K562 (cell line): ENCODE results near the gene VSNL1. TPM values are rescaled to one million over a fixed set of nuclear protein-coding genes. Genes with fewer than 3 reads are reported as not detected.

ENCODE experiments used
- ARNT ChIP-seq, 2 experiments: fragments of 450-650 bp; IDR thresholded peaks; 2 replicates each; pipeline ENCODE4 v1.6.1; 2016; ENCODE audit warnings: mild to moderate bottlenecking in 1 of 2
- ATF6 ChIP-seq: sonication (generic); formaldehyde crosslinking; IDR thresholded peaks from 2 replicates; pipeline ENCODE4 v1.4.0; 2020; ENCODE audit warnings: mild to moderate bottlenecking, missing genetic modification reagents
- CREM ChIP-seq: IDR thresholded peaks from 2 replicates; pipeline ENCODE4 v1.6.1; 2014; ENCODE audit warnings: antibody characterized with exemption, low read depth
- E2F5 ChIP-seq: sonication (generic); formaldehyde crosslinking; IDR thresholded peaks from 2 replicates; pipeline ENCODE4 v1.8.0; 2022; ENCODE audit warnings: mild to moderate bottlenecking, missing genetic modification reagents
- GABPB1 ChIP-seq: sonication (generic); formaldehyde crosslinking; IDR thresholded peaks from 2 replicates; pipeline ENCODE4 v1.8.0; 2022; ENCODE audit warnings: mild to moderate bottlenecking, missing genetic modification reagents
- HLTF ChIP-seq: fragments of 450-650 bp; IDR thresholded peaks from 2 replicates; pipeline ENCODE4 v1.6.1; 2016
- KAT2B ChIP-seq: IDR thresholded peaks from one replicate; pipeline ENCODE4 v1.6.1; 2012; ENCODE audit warnings: low read depth, mild to moderate bottlenecking, control low read depth, inconsistent platforms, low read length, moderate library complexity
- MAZ ChIP-seq, 2 experiments: fragments of 450-650 bp in 1 of 2; sonication (generic) in 1 of 2; formaldehyde crosslinking; IDR thresholded peaks in 1 of 2; conservative IDR thresholded peaks in 1 of 2; 2 replicates each; pipeline versions ENCODE4 v1.4.0 to v1.5.0; 2020; ENCODE audit warnings: mild to moderate bottlenecking in 1 of 2, missing genetic modification reagents in 1 of 2
- MXI1 ChIP-seq: IDR thresholded peaks from 2 replicates; pipeline ENCODE4 v1.6.1; 2011; ENCODE audit warnings: low read depth, mild to moderate bottlenecking, improper control_type of control experiment, low read length
- NCOA4 ChIP-seq: fragments of 450-650 bp; IDR thresholded peaks from 2 replicates; pipeline ENCODE4 v1.6.1; 2018; ENCODE audit warnings: mild to moderate bottlenecking; ENCODE audit not compliant: partially characterized antibody
- NR2C2 ChIP-seq, 2 experiments: fragments of 200-800 bp in 1 of 2; sonication (Bioruptor generic) in 1 of 2; sonication (generic) in 1 of 2; formaldehyde crosslinking in 1 of 2; IDR thresholded peaks; 2 replicates each; pipeline versions ENCODE4 v1.6.1 to v1.8.0; 2016 to 2022; ENCODE audit warnings: mild to moderate bottlenecking in 1 of 2, missing compliant biosample characterization in 1 of 2, missing genetic modification characterization in 1 of 2, missing genetic modification reagents in 1 of 2
- RBM14 ChIP-seq: fragments of 200-400 bp; formaldehyde crosslinking; IDR thresholded peaks from 2 replicates; pipeline ENCODE4 v1.6.1; 2018; ENCODE audit warnings: low read depth, mild to moderate bottlenecking, low read length, moderate library complexity, borderline replicate concordance; ENCODE audit not compliant: insufficient read depth
- RFX5 ChIP-seq: IDR thresholded peaks from 2 replicates; pipeline ENCODE4 v1.6.1; 2011; ENCODE audit warnings: low read depth, mild to moderate bottlenecking, improper control_type of control experiment, low read length
- SMARCC2 ChIP-seq: fragments of 450-650 bp; IDR thresholded peaks from 2 replicates; pipeline ENCODE4 v1.6.1; 2017; ENCODE audit warnings: antibody characterized with exemption, moderate library complexity, mild to moderate bottlenecking, low read depth
- SPI1 ChIP-seq: IDR thresholded peaks from 2 replicates; pipeline ENCODE4 v1.6.1; 2011; ENCODE audit warnings: low read depth, low read length, control low read depth, borderline replicate concordance
- YBX1 ChIP-seq: fragments of 450-650 bp; IDR thresholded peaks from 2 replicates; pipeline ENCODE4 v1.7.1; 2016; ENCODE audit warnings: mild to moderate bottlenecking
- ZBTB26 ChIP-seq: fragments of 450-650 bp; formaldehyde crosslinking; IDR thresholded peaks from 2 replicates; pipeline ENCODE4 v1.4.0; 2022; ENCODE audit warnings: missing genetic modification characterization
- ZFP1 ChIP-seq: fragments of 450-650 bp; formaldehyde crosslinking; IDR thresholded peaks from 2 replicates; pipeline ENCODE4 v1.4.0; 2020; ENCODE audit warnings: mild to moderate bottlenecking, mixed read lengths
- ZFX ChIP-seq: sonication (generic); formaldehyde crosslinking; IDR thresholded peaks from 2 replicates; pipeline ENCODE4 v1.8.0; 2022; ENCODE audit warnings: mild to moderate bottlenecking, missing genetic modification reagents, moderate library complexity
- ZKSCAN1 ChIP-seq: fragments of 150-350 bp; IDR thresholded peaks from 2 replicates; pipeline ENCODE4 v1.6.1; 2016; ENCODE audit warnings: low read depth, low read length
- ZKSCAN3 ChIP-seq: fragments of 250-450 bp; sonication (Bioruptor Pico); IDR thresholded peaks from 2 replicates; pipeline ENCODE4 v1.4.0; 2020
- ZNF311 ChIP-seq: fragments of 250-450 bp; sonication (Bioruptor Pico); IDR thresholded peaks from 2 replicates; pipeline ENCODE4 v1.4.0; 2020; ENCODE audit warnings: mild to moderate bottlenecking, moderate library complexity
- ZNF512 ChIP-seq: IDR thresholded peaks from 2 replicates; pipeline ENCODE4 v1.6.1; 2016; ENCODE audit warnings: missing genetic modification characterization, missing compliant biosample characterization
- ZNF695 ChIP-seq: fragments of 450-650 bp; formaldehyde crosslinking; IDR thresholded peaks from 2 replicates; pipeline ENCODE4 v1.4.0; 2020; ENCODE audit warnings: mild to moderate bottlenecking, moderate library complexity
- polyA plus RNA-seq, 8 experiments: library from polyadenylated mRNA; depleted of rRNA in 4 of 8; stranded (reverse) in 5 of 8; unstranded in 3 of 8; fragments of >200 nt; fragmentation: Nextera tagmentation in 2 of 8; fragmentation: Illumina TruSeq in 1 of 8; extraction: Ambion mirVana in 2 of 8; extraction: Trizol in 1 of 8; gene quantifications; 2 replicates each; pipeline versions ENCODE4 v1.2.1 to v1.2.3, GENCODE V29; 2011 to 2014; ENCODE audit warnings: inconsistent platforms in 1 of 8, missing spikeins in 1 of 8
- total RNA-seq, 7 experiments: library from RNA; depleted of rRNA in 6 of 7; stranded (reverse); fragments of >200 nt in 6 of 7; fragmentation: Illumina TruSeq in 2 of 7; extraction: Trizol in 2 of 7; gene quantifications; 2 replicates each; pipeline versions ENCODE4 v1.2.1 to v1.2.3, GENCODE V29; 2011 to 2021; ENCODE audit warnings: low replicate concordance in 1 of 7

Gene VSNL1
- total and polyA plus RNA-seq, 9 of the 15 experiments (the other 6 are each of a cell fraction or from before 2014, with no cell fraction given): 0.20 TPM; not detected in 8

GRCh38 chr2:17646081-17646554 lies 105.6 kb downstream of the VSNL1 start (continued):
- TF ChIP-seq NR2C2 (CRISPR knock-in tag; IDR thresholded peaks at IDR 0.05) (no peak), NR2C2 (tag; IDR thresholded peaks at IDR 0.05) (peak; percentile 38; the same call in 1 of the 2 replicates), ZKSCAN3 (CRISPR knock-in tag) (no peak), MAZ (CRISPR knock-in tag; conservative IDR thresholded peaks at IDR 0.05 in 1 of 2, IDR thresholded peaks at IDR 0.05 in 1 of 2) (0 out of 4 replicates have a peak, but pooled peaks of 1 of the 2 experiments have one; percentile 24), CREM (no peak), KAT2B (no peak), NCOA4 (no peak), ZBTB26 (no peak), RBM14 (no peak), ATF6 (no peak), MXI1 (no peak), ZNF311 (no peak), ARNT (IDR thresholded peaks at IDR 0.05) (0 out of 4 replicates have a peak, but pooled peaks of 1 of the 2 experiments have one; percentile 30), HLTF (no peak), ZFP1 (CRISPR knock-in tag) (no peak), GABPB1 (CRISPR knock-in tag) (no peak), SMARCC2 (no peak), ZFX (CRISPR knock-in tag) (no peak), ZKSCAN1 (no peak), RFX5 (no peak), YBX1 (no peak), SPI1 (peak; percentile 69; the same call in 1 of the 2 replicates), ZNF512 (tag) (no peak), E2F5 (CRISPR knock-in tag) (no peak), ZNF695 (CRISPR knock-in tag) (no peak)
